Epidermal melanocyte (primary cell): ENCODE measurements around the gene RMC1.
"Not testable (repeated sequence)": the region's sequence is repeated elsewhere in the genome, so short reads cannot be mapped to it uniquely, and the experiment has no call there.

Source experiments
- DNase-seq: peaks from one replicate; pipeline ENCODE4 v3.0.0; 2011; ENCODE audit warnings: low spot score; ENCODE audit not compliant: insufficient read length

Gene RMC1

GRCh38 chr18:23503038-23503962 is at the start of gene RMC1:
RMC1 (plus strand) TSS chr18:23503511; CDS start chr18:23503619, 108 bp downstream.
- DNase-seq = peak; percentile 59

GRCh38 chr18:23453680-23454058 is 49.6 kb upstream of the RMC1 start:
- no peak for DNase-seq

- no peak for DNase-seq
Observed at GRCh38 chr18:23456835-23457234, 46.5 kb upstream of the RMC1 start.

GRCh38 chr18:23458830-23459529 is 44.3 kb upstream of the RMC1 start:
- no peak for DNase-seq

- no peak for DNase-seq
Observed at GRCh38 chr18:23459530-23459921, 43.8 kb upstream of the RMC1 start.

GRCh38 chr18:23460285-23461273 is 42.7 kb upstream of the RMC1 start:
- DNase-seq = no peak

GRCh38 chr18:23462876-23463275 is 40.4 kb upstream of the RMC1 start:
- no peak for DNase-seq

- DNase-seq = no peak
Observed at GRCh38 chr18:23468753-23469459, 34.4 kb upstream of the RMC1 start.

- no peak for DNase-seq
Observed at GRCh38 chr18:23470620-23471387, 32.5 kb upstream of the RMC1 start.

- DNase-seq = no peak
Observed at GRCh38 chr18:23471486-23471885, 31.8 kb upstream of the RMC1 start.

GRCh38 chr18:23479829-23480505 is 23.3 kb upstream of the RMC1 start:
- DNase-seq = no peak

GRCh38 chr18:23484561-23485182 is 18.6 kb upstream of the RMC1 start:
- DNase-seq = no peak

- no peak for DNase-seq
Observed at GRCh38 chr18:23485386-23485785, 17.9 kb upstream of the RMC1 start.

- no peak for DNase-seq
Observed at GRCh38 chr18:23487738-23488570, 15.4 kb upstream of the RMC1 start.

- not testable (repeated sequence) for DNase-seq
Observed at GRCh38 chr18:23489586-23489985, 13.7 kb upstream of the RMC1 start.

GRCh38 chr18:23493654-23494053 is 9.7 kb upstream of the RMC1 start:
- DNase-seq = no peak

GRCh38 chr18:23494992-23495391 is 8.3 kb upstream of the RMC1 start:
- DNase-seq = no peak
